Measurements from ENCODE around the gene OSTN.
"Not testable (repeated sequence)": the region's sequence is repeated elsewhere in the genome, so short reads cannot be mapped to it uniquely, and the experiment has no call there.

OSTN gene

GRCh38 chr3:191268737-191269136 lies 69.7 kb downstream of the OSTN start:
- H3K27me3 ChIP-seq (ENCODE audit: insufficient read depth, low read length, poor library complexity, severe bottlenecking), result no peaks in the 10 kb centered on the region
- no peak overlapping the region for H2AFZ ChIP-seq (ENCODE audit: low read length)

GRCh38 chr3:191269289-191270085 lies 70.4 kb downstream of the OSTN start:
- no peaks in the 10 kb centered on the region for H3F3A ChIP-seq (ENCODE audit: low read depth)
- no peaks in the 10 kb centered on the region for H3K9me3 ChIP-seq (ENCODE audit: insufficient read depth, low read depth, low read length)
- no peaks in the 10 kb centered on the region for H3K4me1 ChIP-seq (ENCODE audit: insufficient read depth, low read length, poor library complexity, severe bottlenecking)
- no peaks in the 10 kb centered on the region for H4K20me1 ChIP-seq (ENCODE audit: insufficient read depth, low read length, poor library complexity, severe bottlenecking)
- no peak overlapping the region for H3K4me2 ChIP-seq (ENCODE audit: low read depth, low read length, poor library complexity, severe bottlenecking)
- H3K36me3 ChIP-seq (ENCODE audit: insufficient read depth, low read length), result no peaks in the 10 kb centered on the region
- no peak overlapping the region for H2AFZ ChIP-seq (ENCODE audit: low read length)
- no peak overlapping the region for H3K4me3 ChIP-seq (ENCODE audit: low read length, poor library complexity, severe bottlenecking)
- H3K27me3 ChIP-seq (ENCODE audit: insufficient read depth, low read length, poor library complexity, severe bottlenecking), result no peaks in the 10 kb centered on the region
- H3K9ac ChIP-seq (ENCODE audit: low read depth, low read length, poor library complexity, severe bottlenecking), result no peak overlapping the region
- H3K9me2 ChIP-seq (replicated peaks; ENCODE audit: low read depth, low read length), result no peaks in the 10 kb centered on the region
- no peak for TF ChIP-seq EZH2phosphoT487 (IDR thresholded peaks at IDR 0.05; ENCODE audit: borderline replicate concordance)
- no peak for TF ChIP-seq CTCF (conservative IDR thresholded peaks at IDR 0.05; ENCODE audit: low read length)
- no peaks in the 10 kb centered on the region for H3K79me2 ChIP-seq (ENCODE audit: insufficient read depth, low read length)

More at GRCh38 chr3:191268737-191269136, 69.7 kb downstream of the OSTN start:
- Histone ChIP-seq H3K9me3 (ENCODE audit: insufficient read depth, low read depth, low read length) (no peaks in the 10 kb centered on the region), H3K9ac (ENCODE audit: low read depth, low read length, poor library complexity, severe bottlenecking) (no peak overlapping the region), H3K4me3 (ENCODE audit: low read length, poor library complexity, severe bottlenecking) (no peak overlapping the region), H3K4me1 (ENCODE audit: insufficient read depth, low read length, poor library complexity, severe bottlenecking) (no peaks in the 10 kb centered on the region), H3F3A (ENCODE audit: low read depth) (no peaks in the 10 kb centered on the region), H3K36me3 (ENCODE audit: insufficient read depth, low read length) (no peaks in the 10 kb centered on the region), H3K9me2 (replicated peaks; ENCODE audit: low read depth, low read length) (no peaks in the 10 kb centered on the region), H4K20me1 (ENCODE audit: insufficient read depth, low read length, poor library complexity, severe bottlenecking) (no peaks in the 10 kb centered on the region), H3K79me2 (ENCODE audit: insufficient read depth, low read length) (no peaks in the 10 kb centered on the region), H3K4me2 (ENCODE audit: low read depth, low read length, poor library complexity, severe bottlenecking) (no peak overlapping the region)
- TF ChIP-seq CTCF (conservative IDR thresholded peaks at IDR 0.05; ENCODE audit: low read length) (no peak), EZH2phosphoT487 (IDR thresholded peaks at IDR 0.05; ENCODE audit: borderline replicate concordance) (no peak)

GRCh38 chr3:191275244-191275643 lies 76.2 kb downstream of the OSTN start:
- H3K4me1 ChIP-seq (ENCODE audit: insufficient read depth, low read length, poor library complexity, severe bottlenecking); H4K20me1 ChIP-seq (ENCODE audit: insufficient read depth, low read length, poor library complexity, severe bottlenecking); H3K79me2 ChIP-seq (ENCODE audit: insufficient read depth, low read length); H3K9ac ChIP-seq (ENCODE audit: low read depth, low read length, poor library complexity, severe bottlenecking); H3K36me3 ChIP-seq (ENCODE audit: insufficient read depth, low read length); H2AFZ ChIP-seq (ENCODE audit: low read length); H3F3A ChIP-seq (ENCODE audit: low read depth); H3K4me3 ChIP-seq (ENCODE audit: low read length, poor library complexity, severe bottlenecking); H3K27me3 ChIP-seq (ENCODE audit: insufficient read depth, low read length, poor library complexity, severe bottlenecking); H3K9me2 ChIP-seq (replicated peaks; ENCODE audit: low read depth, low read length); H3K4me2 ChIP-seq (ENCODE audit: low read depth, low read length, poor library complexity, severe bottlenecking); H3K9me3 ChIP-seq (ENCODE audit: insufficient read depth, low read depth, low read length): not testable (repeated sequence)

GRCh38 chr3:191275751-191276150 lies 76.7 kb downstream of the OSTN start:
- TF ChIP-seq CTCF (conservative IDR thresholded peaks at IDR 0.05; ENCODE audit: low read length), result no peak
- no peak for TF ChIP-seq EZH2phosphoT487 (IDR thresholded peaks at IDR 0.05; ENCODE audit: borderline replicate concordance)
- Histone ChIP-seq H3K9me3 (ENCODE audit: insufficient read depth, low read depth, low read length) (no peaks in the 10 kb centered on the region), H3K9me2 (replicated peaks; ENCODE audit: low read depth, low read length) (no peaks in the 10 kb centered on the region), H3K9ac (ENCODE audit: low read depth, low read length, poor library complexity, severe bottlenecking) (no peak overlapping the region), H3K4me2 (ENCODE audit: low read depth, low read length, poor library complexity, severe bottlenecking) (no peak overlapping the region), H3F3A (ENCODE audit: low read depth) (no peaks in the 10 kb centered on the region), H3K4me3 (ENCODE audit: low read length, poor library complexity, severe bottlenecking) (no peak overlapping the region), H3K27me3 (ENCODE audit: insufficient read depth, low read length, poor library complexity, severe bottlenecking) (no peaks in the 10 kb centered on the region), H3K36me3 (ENCODE audit: insufficient read depth, low read length) (no peaks in the 10 kb centered on the region), H2AFZ (ENCODE audit: low read length) (no peak overlapping the region), H3K4me1 (ENCODE audit: insufficient read depth, low read length, poor library complexity, severe bottlenecking) (no peaks in the 10 kb centered on the region), H3K79me2 (ENCODE audit: insufficient read depth, low read length) (no peaks in the 10 kb centered on the region), H4K20me1 (ENCODE audit: insufficient read depth, low read length, poor library complexity, severe bottlenecking) (no peaks in the 10 kb centered on the region)

Measured in Loucy (cell line).